ENCODE results near the gene GPER1. TPM values are rescaled to one million over a fixed set of nuclear protein-coding genes. Genes with fewer than 3 reads are reported as not detected.
"Not testable (repeated sequence)": the region's sequence is repeated elsewhere in the genome, so short reads cannot be mapped to it uniquely, and the experiment has no call there.

GPER1 gene
- total RNA-seq, result under 1 TPM; 0.14 to 0.37 TPM

DNA sequence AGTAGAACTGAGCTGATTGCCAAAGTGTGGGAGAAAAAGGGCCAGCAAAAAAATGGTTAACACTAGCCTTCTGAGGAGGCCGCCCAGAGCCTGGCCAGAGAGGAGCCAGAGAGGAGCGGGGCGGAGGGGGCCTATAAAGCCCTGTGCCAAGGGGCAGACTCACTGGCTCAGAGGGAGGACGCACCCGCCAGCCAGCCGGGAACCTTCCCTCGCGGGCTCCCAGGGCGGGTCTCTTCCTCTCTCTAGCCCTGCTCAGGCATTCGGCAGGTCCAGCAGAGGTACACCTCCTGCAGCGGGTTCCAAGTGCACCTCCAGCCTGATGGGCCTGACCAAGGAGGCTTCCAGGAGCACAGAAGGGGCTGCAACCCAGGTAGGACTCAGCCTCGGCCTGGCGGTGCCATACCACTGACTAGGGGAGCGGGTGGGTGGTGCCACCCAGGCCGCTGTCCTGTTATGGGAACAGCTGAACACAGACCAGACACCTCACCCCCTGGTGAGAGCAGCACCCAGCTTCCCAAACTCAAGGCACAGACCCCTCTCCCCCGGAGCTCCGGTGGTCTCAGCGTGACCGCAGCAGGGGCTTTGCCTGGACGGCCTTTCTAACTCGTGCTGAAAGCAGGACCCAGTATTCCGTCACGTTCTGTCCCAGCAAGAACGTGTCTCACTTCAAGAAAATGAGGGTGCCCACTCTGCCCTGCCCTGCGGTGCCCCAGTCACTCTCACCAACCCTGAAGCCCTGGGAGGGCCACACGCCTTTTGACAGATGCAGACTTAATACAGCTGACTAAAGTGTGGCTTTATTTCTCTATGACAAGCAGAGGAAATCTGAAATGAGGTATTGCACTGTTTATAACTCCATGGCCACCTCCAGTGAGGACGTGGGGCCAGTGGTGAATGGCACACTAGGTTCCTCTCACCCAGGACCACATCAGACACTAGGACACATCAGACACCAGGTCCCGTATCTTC, at the start of gene GPER1:
TSS of gene GPER1 (plus strand) at position 162 of the 969 bp plus-strand sequence. CDS start 3,616 bp downstream, outside the sequence.
- no peak for DNase-seq
- H3K9me3 Mint-ChIP-seq, result no peaks in the 10 kb centered on the region
- no peaks in the 10 kb centered on the region for H3K36me3 Mint-ChIP-seq
- no peaks in the 10 kb centered on the region for H3K27me3 Mint-ChIP-seq
- peak within 1 kb of the TSS; percentile 60 for H3K4me3 Mint-ChIP-seq
- H3K4me1 Mint-ChIP-seq, result peaks cover 9% of the 10 kb centered on the region
- H3K27ac Mint-ChIP-seq, result no peak within 1 kb of the TSS

- H3K27ac Mint-ChIP-seq, H3K9me3 Mint-ChIP-seq, H3K4me3 Mint-ChIP-seq, H3K36me3 Mint-ChIP-seq, DNase-seq, H3K27me3 Mint-ChIP-seq: not testable (repeated sequence)
- H3K4me1 Mint-ChIP-seq, result peaks cover 11% of the 10 kb centered on the region
Observed at GRCh38 chr7:1040233-1040632, 47.7 kb upstream of the GPER1 start.

DNA sequence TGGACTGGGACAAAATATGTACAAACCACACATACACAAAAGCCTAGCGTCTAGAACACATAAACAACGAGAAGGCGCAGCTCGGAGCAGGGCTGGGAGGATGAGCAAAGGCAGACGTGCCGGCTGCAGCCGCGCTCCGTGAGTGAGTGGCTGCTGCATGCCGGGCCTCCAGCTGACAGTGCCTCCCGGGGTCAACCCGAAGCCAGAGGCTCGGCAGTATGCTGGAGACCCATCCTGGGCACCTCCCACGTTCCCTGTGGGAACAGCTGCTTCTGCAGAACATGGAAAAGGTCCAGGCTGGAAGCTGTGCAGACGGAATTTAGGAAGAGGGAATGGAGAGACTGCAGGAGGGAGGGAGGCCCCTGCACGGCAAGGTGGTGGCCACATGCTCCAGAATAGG, 47.1 kb upstream of the GPER1 start:
- DNase-seq, result no peak
- H3K36me3 Mint-ChIP-seq, result no peaks in the 10 kb centered on the region
- no peak overlapping the region for H3K27ac Mint-ChIP-seq
- H3K9me3 Mint-ChIP-seq, result no peaks in the 10 kb centered on the region
- no peak overlapping the region for H3K4me3 Mint-ChIP-seq
- H3K4me1 Mint-ChIP-seq, result peaks cover 16% of the 10 kb centered on the region
- H3K27me3 Mint-ChIP-seq, result no peaks in the 10 kb centered on the region

DNA sequence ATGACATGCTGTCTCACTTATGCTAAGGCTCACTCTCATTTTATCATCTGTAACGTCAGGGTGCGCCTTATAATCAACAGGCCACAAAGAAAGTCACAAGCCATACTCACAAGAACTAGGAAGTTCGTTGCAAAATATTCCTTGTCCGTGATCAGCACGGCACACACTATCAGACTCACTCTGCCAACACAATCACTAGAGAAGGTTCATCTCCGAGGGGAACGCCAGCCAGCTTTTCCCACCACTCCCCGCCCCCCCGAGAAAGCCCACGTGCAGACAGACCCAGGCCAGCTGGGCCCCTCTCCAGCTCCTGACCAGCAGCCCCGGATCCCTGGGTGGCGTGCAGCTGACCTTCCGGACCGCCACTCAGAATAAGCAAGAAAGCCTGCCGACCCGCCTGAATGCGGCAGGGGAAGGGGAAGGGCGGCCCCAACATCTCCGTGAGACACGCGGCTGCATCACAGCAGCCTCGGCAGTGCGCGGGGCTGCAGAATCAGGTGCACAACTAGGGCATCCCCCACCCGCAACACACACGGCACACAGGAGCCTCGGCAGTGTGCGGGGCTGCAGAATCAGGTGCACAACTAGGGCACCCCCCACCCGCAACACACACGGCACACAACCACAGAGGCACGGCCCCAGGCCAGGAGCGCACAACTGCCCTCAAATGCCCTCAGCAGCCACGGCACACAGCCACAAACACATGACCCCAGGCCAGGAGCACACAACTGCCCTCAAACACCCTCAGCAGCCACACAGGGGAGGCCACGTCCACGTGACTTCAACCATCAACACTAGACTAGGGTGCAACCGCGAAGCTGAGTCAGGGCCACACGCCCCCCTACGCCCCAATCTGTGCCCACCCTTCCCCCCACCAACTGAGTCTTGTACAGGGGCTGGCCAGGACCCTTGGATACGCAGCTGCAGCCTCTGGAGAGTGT, 46.1 kb upstream of the GPER1 start:
- H3K4me3 Mint-ChIP-seq, result no peak overlapping the region
- no peak overlapping the region for H3K27ac Mint-ChIP-seq

GRCh38 chr7:1042492-1042833, 45.5 kb upstream of the GPER1 start:
- H3K4me1 Mint-ChIP-seq, result peaks cover 26% of the 10 kb centered on the region
- H3K27me3 Mint-ChIP-seq, result no peaks in the 10 kb centered on the region
- H3K9me3 Mint-ChIP-seq, result no peaks in the 10 kb centered on the region
- H3K27ac Mint-ChIP-seq, result no peak overlapping the region
- H3K36me3 Mint-ChIP-seq, result no peaks in the 10 kb centered on the region
- no peak overlapping the region for H3K4me3 Mint-ChIP-seq
- no peak for DNase-seq

More for the DNA sequence above, 46.1 kb upstream of the GPER1 start:
- DNase-seq, result no peak
- peaks cover 23% of the 10 kb centered on the region for H3K4me1 Mint-ChIP-seq
- H3K36me3 Mint-ChIP-seq, result no peaks in the 10 kb centered on the region
- no peaks in the 10 kb centered on the region for H3K27me3 Mint-ChIP-seq
- H3K9me3 Mint-ChIP-seq, result no peaks in the 10 kb centered on the region

- H3K27me3 Mint-ChIP-seq, result no peaks in the 10 kb centered on the region
- H3K4me1 Mint-ChIP-seq, result peaks cover 36% of the 10 kb centered on the region
- H3K9me3 Mint-ChIP-seq, result no peaks in the 10 kb centered on the region
- H3K27ac Mint-ChIP-seq, result peak overlapping the region; percentile 59
- H3K36me3 Mint-ChIP-seq, result no peaks in the 10 kb centered on the region
- DNase-seq, result no peak
- peak overlapping the region; percentile 63 for H3K4me3 Mint-ChIP-seq
Observed at GRCh38 chr7:1043552-1044188, 44.2 kb upstream of the GPER1 start.

- H3K36me3 Mint-ChIP-seq, result no peaks in the 10 kb centered on the region
- no peaks in the 10 kb centered on the region for H3K9me3 Mint-ChIP-seq
- peak; percentile 94 for DNase-seq
- H3K27ac Mint-ChIP-seq, result peak within 1 kb of the TSS; percentile 59
- H3K4me3 Mint-ChIP-seq, result peak within 1 kb of the TSS; percentile 82
- no peaks in the 10 kb centered on the region for H3K27me3 Mint-ChIP-seq
- H3K4me1 Mint-ChIP-seq, result peaks cover 43% of the 10 kb centered on the region
Observed at GRCh38 chr7:1044189-1045068, 43.5 kb upstream of the GPER1 start, which contains the start of gene GPR146. Gene GPR146, plus strand, starts transcription at chr7:1044546. Its CDS starts 12,970 bp downstream, at chr7:1057516.

GRCh38 chr7:1045069-1046063, 42.5 kb upstream of the GPER1 start:
- Mint-ChIP-seq H3K36me3 (no peaks in the 10 kb centered on the region), H3K9me3 (no peaks in the 10 kb centered on the region), H3K4me3 (peak overlapping the region; percentile 82), H3K4me1 (peaks cover 50% of the 10 kb centered on the region), H3K27ac (peak overlapping the region; percentile 11), H3K27me3 (no peaks in the 10 kb centered on the region)
- no peak for DNase-seq

- no peak for DNase-seq
- H3K27me3 Mint-ChIP-seq, result no peaks in the 10 kb centered on the region
- no peak overlapping the region for H3K4me3 Mint-ChIP-seq
- H3K36me3 Mint-ChIP-seq, result no peaks in the 10 kb centered on the region
- peaks cover 50% of the 10 kb centered on the region for H3K4me1 Mint-ChIP-seq
- H3K9me3 Mint-ChIP-seq, result no peaks in the 10 kb centered on the region
- H3K27ac Mint-ChIP-seq, result no peak overlapping the region
Observed at GRCh38 chr7:1046722-1047679, 40.9 kb upstream of the GPER1 start.

DNA sequence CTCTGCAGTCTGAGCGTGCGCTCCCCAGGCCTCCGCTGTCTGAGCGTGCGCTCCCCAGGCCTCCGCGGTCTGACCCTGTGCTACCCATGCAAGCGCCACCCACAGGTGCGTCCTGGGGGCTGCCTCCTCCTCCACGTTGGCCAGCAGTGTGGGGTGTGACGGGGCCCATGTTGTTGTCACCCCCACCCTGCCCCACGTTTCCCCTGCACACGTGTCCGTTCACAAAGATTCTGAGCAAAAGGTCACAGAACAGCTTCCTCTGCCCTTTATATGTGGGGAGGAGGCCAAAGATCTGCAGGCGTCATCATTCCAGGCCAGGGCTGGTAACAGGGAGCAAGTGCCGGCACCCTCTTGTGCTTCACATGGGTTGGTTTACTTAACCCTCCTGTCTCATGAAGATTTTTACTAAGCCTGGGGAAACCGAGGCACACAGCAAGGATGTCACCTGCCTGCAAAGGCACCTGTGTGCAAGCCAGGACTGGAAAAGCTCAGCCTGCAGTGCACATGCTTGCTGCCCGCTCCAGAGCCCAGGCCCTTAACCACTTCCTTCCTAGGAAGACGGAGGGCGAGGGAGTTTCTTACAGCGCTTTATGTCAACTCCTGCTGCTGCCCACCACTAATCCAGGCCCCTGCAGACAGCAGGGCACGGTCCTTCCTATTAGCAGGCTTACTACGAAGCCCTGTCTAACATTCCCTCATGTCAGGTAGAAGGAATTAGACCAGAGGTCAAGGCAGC, 38.7 kb upstream of the GPER1 start:
- H3K27ac Mint-ChIP-seq, result no peak overlapping the region
- peak; percentile 32 for DNase-seq
- peaks cover 43% of the 10 kb centered on the region for H3K4me1 Mint-ChIP-seq
- no peaks in the 10 kb centered on the region for H3K27me3 Mint-ChIP-seq
- no peaks in the 10 kb centered on the region for H3K36me3 Mint-ChIP-seq
- H3K4me3 Mint-ChIP-seq, result no peak overlapping the region
- no peaks in the 10 kb centered on the region for H3K9me3 Mint-ChIP-seq

GRCh38 chr7:1049801-1050200, 38.1 kb upstream of the GPER1 start:
- Mint-ChIP-seq H3K4me3 (no peak overlapping the region), H3K27ac (no peak overlapping the region), H3K27me3 (no peaks in the 10 kb centered on the region), H3K4me1 (peaks cover 44% of the 10 kb centered on the region), H3K9me3 (no peaks in the 10 kb centered on the region), H3K36me3 (no peaks in the 10 kb centered on the region)
- no peak for DNase-seq

Data from activated naive CD8-positive, alpha-beta T cell treated with anti-CD3 and anti-CD28 coated beads for 36 hours (primary cell).